Adipocyte (in vitro differentiated cells): Measurements from ENCODE around the gene PKDREJ.

ENCODE experiments used
- DNase-seq: peaks from one replicate; pipeline ENCODE4 v3.0.0-alpha.2; 2015; ENCODE audit warnings: low read depth
- H3K27me3 ChIP-seq: replicated peaks from 2 replicates; pipeline ENCODE4 v1.7.0; 2013; ENCODE audit warnings: mild to moderate bottlenecking, low read length, moderate library complexity; ENCODE audit not compliant: control insufficient read depth, insufficient read depth
- H3K36me3 ChIP-seq: 2 replicates; pipeline ENCODE4 v1.7.0; 2013; ENCODE audit warnings: low read length, mild to moderate bottlenecking, moderate library complexity; ENCODE audit not compliant: control insufficient read depth, insufficient read depth, severe bottlenecking
- H3K4me1 ChIP-seq: 2 replicates; pipeline ENCODE4 v1.7.0; 2013; ENCODE audit warnings: mild to moderate bottlenecking, low read length, moderate library complexity; ENCODE audit not compliant: control insufficient read depth, insufficient read depth
- H3K4me3 ChIP-seq: 2 replicates; pipeline ENCODE4 v1.7.0; 2013; ENCODE audit warnings: mild to moderate bottlenecking, low read length, moderate library complexity
- H3K9ac ChIP-seq: 2 replicates; pipeline ENCODE4 v1.7.0; 2013; ENCODE audit warnings: mild to moderate bottlenecking, low read length, moderate library complexity
- H3K9me3 ChIP-seq: 2 replicates; pipeline ENCODE4 v1.7.0; 2013; ENCODE audit warnings: mild to moderate bottlenecking, low read length, moderate library complexity; ENCODE audit not compliant: control insufficient read depth

Gene PKDREJ

GRCh38 chr22:46259374-46259773 lies 3.8 kb downstream of the PKDREJ start:
- DNase-seq = no peak
- Histone ChIP-seq H3K36me3 (no peaks in the 10 kb centered on the region), H3K4me3 (no peak overlapping the region), H3K4me1 (no peaks in the 10 kb centered on the region), H3K9ac (no peak overlapping the region), H3K9me3 (no peaks in the 10 kb centered on the region), H3K27me3 (peaks cover 18% of the 10 kb centered on the region)

- Histone ChIP-seq H3K27me3 (peaks cover 10% of the 10 kb centered on the region), H3K9ac (no peak overlapping the region), H3K9me3 (no peaks in the 10 kb centered on the region), H3K36me3 (no peaks in the 10 kb centered on the region), H3K4me1 (peaks cover 4% of the 10 kb centered on the region), H3K4me3 (no peak overlapping the region)
- DNase-seq = no peak
Observed at GRCh38 chr22:46256358-46256958, 6.7 kb downstream of the PKDREJ start.

- H3K4me1 ChIP-seq = peaks cover 14% of the 10 kb centered on the region
- H3K4me3 ChIP-seq = no peak overlapping the region
- H3K36me3 ChIP-seq = no peaks in the 10 kb centered on the region
- no peaks in the 10 kb centered on the region for H3K27me3 ChIP-seq
- H3K9me3 ChIP-seq = no peaks in the 10 kb centered on the region
- no peak for DNase-seq
- peak overlapping the region; percentile 95 for H3K9ac ChIP-seq
Observed at GRCh38 chr22:46251816-46252380, 11.2 kb downstream of the PKDREJ start.

- Histone ChIP-seq H3K4me3 (peak overlapping the region; percentile 90), H3K9ac (peak overlapping the region; percentile 95), H3K9me3 (no peaks in the 10 kb centered on the region), H3K36me3 (no peaks in the 10 kb centered on the region), H3K4me1 (peaks cover 14% of the 10 kb centered on the region), H3K27me3 (no peaks in the 10 kb centered on the region)
- DNase-seq = no peak
Observed at GRCh38 chr22:46251266-46251665, 11.9 kb downstream of the PKDREJ start.

- Histone ChIP-seq H3K4me3 (peak overlapping the region; percentile 90), H3K4me1 (peaks cover 14% of the 10 kb centered on the region), H3K36me3 (no peaks in the 10 kb centered on the region), H3K9ac (peak overlapping the region; percentile 95), H3K9me3 (no peaks in the 10 kb centered on the region), H3K27me3 (no peaks in the 10 kb centered on the region)
- no peak for DNase-seq
Observed at GRCh38 chr22:46250783-46251125, 12.4 kb downstream of the PKDREJ start.

GRCh38 chr22:46250035-46250782 lies 12.9 kb downstream of the PKDREJ start, which contains the start of gene CDPF1:
TSS of gene CDPF1 (minus strand) at chr22:46250293. CDS start at chr22:46248284, 2,009 bp downstream.
- DNase-seq = peak; percentile 96
- peak within 1 kb of the TSS; percentile 90 for H3K4me3 ChIP-seq
- H3K9me3 ChIP-seq = no peaks in the 10 kb centered on the region
- no peaks in the 10 kb centered on the region for H3K36me3 ChIP-seq
- H3K27me3 ChIP-seq = no peaks in the 10 kb centered on the region
- H3K9ac ChIP-seq = peak within 1 kb of the TSS; percentile 95
- H3K4me1 ChIP-seq = peaks cover 14% of the 10 kb centered on the region

GRCh38 chr22:46247443-46247975 lies 15.6 kb downstream of the PKDREJ start:
- DNase-seq = no peak
- H3K9me3 ChIP-seq = no peaks in the 10 kb centered on the region
- H3K9ac ChIP-seq = no peak overlapping the region
- no peaks in the 10 kb centered on the region for H3K27me3 ChIP-seq
- H3K4me1 ChIP-seq = peaks cover 17% of the 10 kb centered on the region
- H3K36me3 ChIP-seq = peaks cover 6% of the 10 kb centered on the region
- no peak overlapping the region for H3K4me3 ChIP-seq

GRCh38 chr22:46246178-46246577 lies 17.0 kb downstream of the PKDREJ start:
- H3K4me1 ChIP-seq = peaks cover 16% of the 10 kb centered on the region
- H3K9ac ChIP-seq = no peak overlapping the region
- H3K36me3 ChIP-seq = peaks cover 6% of the 10 kb centered on the region
- H3K9me3 ChIP-seq = no peaks in the 10 kb centered on the region
- no peaks in the 10 kb centered on the region for H3K27me3 ChIP-seq
- no peak overlapping the region for H3K4me3 ChIP-seq
- no peak for DNase-seq

GRCh38 chr22:46245511-46245910 lies 17.6 kb downstream of the PKDREJ start:
- H3K4me1 ChIP-seq = peaks cover 11% of the 10 kb centered on the region
- H3K9ac ChIP-seq = no peak overlapping the region
- DNase-seq = no peak
- H3K9me3 ChIP-seq = no peaks in the 10 kb centered on the region
- H3K4me3 ChIP-seq = no peak overlapping the region
- H3K27me3 ChIP-seq = no peaks in the 10 kb centered on the region
- peaks cover 11% of the 10 kb centered on the region for H3K36me3 ChIP-seq

GRCh38 chr22:46244771-46245170 lies 18.4 kb downstream of the PKDREJ start:
- H3K9ac ChIP-seq = no peak overlapping the region
- no peak overlapping the region for H3K4me3 ChIP-seq
- peaks cover 16% of the 10 kb centered on the region for H3K36me3 ChIP-seq
- H3K27me3 ChIP-seq = no peaks in the 10 kb centered on the region
- H3K4me1 ChIP-seq = peaks cover 11% of the 10 kb centered on the region
- DNase-seq = no peak
- H3K9me3 ChIP-seq = no peaks in the 10 kb centered on the region

GRCh38 chr22:46242076-46242475 lies 21.1 kb downstream of the PKDREJ start:
- no peak for DNase-seq

More at GRCh38 chr22:46242076-46242475, 21.1 kb downstream of the PKDREJ start:
- Histone ChIP-seq H3K27me3 (no peaks in the 10 kb centered on the region), H3K4me3 (no peak overlapping the region), H3K9ac (no peak overlapping the region), H3K9me3 (no peaks in the 10 kb centered on the region), H3K4me1 (peaks cover 9% of the 10 kb centered on the region), H3K36me3 (peaks cover 41% of the 10 kb centered on the region)
